Activated T-cell treated with anti-CD3 and anti-CD28 coated beads for 24 hours (primary cell): ENCODE data around the gene CDK13.

Experiments used
- DNase-seq: peaks from one replicate; pipeline ENCODE4 v3.0.0-alpha.2; 2020; ENCODE audit warnings: low read depth

The CDK13 gene

DNA sequence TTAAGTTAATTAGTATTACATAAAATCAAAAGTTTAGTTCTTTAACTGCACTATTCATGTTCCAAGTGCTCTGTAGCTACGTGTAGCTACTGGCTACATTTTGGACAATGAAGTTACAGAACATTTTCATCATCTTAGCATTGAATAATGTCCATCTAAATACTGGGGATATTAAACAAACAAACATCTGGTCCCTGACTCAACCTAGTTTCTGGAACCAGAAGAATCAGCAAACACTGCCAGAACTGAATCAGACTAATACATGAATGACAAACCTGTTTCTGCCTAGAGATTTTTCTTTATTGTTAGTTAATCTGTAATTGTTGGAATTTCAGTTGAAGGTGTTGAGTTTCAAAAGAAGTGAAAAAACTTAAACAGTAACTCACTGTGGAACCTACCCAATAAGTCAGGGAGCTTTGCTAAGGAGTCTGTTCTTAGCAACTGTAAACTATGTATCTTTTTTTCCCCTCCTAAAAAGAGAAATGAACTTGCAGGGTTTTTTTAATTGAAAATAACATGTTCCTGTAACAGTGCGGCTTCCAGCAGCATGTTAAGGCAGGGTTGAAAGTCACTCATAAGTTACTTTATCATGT, 58.3 kb downstream of the CDK13 start:
- DNase-seq: no peak

DNA sequence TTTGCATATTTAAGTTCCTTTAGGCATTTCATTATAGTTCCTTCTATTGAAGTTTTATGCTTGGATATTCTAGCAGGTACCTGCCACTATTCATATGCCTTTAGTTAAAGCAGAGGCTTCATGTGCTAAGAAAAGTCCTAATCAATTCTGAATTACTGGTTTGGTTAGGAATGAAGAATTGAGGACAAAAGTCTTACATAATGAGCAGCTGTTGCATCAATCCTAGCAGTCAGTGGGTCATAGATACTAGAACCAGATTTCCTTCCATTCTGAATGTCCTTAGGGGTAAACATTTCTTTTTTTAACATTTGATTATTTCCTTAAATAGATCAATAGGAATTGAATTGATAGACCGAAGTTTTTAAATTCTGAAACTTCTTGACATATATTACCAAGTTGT, 59.2 kb downstream of the CDK13 start:
- no peak for DNase-seq

DNA sequence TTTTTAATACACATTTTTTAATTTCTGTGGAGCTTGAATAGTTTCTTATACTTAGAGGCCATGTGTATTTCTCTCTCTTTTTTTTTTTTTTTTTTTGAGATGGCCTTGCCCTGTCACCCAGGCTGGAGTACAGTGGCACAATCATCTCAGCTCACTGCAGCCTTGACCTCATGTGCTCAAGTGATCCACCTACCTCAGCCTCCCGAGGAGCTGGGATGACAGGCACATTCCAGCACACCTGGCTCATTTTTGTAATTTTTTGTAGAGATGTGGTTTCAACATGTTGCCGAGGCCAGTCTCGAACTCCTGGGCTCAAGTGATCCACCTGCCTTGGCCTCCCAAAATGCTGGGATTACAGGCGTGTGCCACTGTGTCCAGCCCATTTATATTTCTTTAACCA, 64.3 kb downstream of the CDK13 start:
- no peak for DNase-seq

DNA sequence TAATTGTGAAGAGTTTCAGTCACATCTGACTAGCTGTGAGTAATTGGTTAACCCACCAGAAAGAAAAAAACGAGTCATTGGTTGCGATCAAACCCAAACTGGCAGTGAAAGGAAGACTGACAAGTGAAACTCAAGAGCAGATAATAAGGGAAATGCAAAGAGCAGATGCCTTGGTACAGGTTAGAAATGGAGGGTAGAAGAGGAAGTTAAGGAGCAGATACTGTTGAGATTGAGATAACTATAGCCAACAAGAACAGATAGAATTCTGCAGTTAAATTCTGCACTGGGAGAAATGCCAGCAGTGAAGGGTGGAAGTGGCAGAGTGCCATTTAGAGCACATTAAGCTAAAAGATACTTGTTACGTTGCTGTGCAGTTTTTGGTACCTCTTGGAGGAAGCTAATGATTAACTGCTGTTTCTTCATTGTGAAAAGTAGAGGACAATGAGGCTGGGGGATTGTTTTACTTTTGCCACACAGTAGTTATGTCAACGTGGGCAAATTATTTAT, 65.8 kb downstream of the CDK13 start:
- DNase-seq: no peak

DNA sequence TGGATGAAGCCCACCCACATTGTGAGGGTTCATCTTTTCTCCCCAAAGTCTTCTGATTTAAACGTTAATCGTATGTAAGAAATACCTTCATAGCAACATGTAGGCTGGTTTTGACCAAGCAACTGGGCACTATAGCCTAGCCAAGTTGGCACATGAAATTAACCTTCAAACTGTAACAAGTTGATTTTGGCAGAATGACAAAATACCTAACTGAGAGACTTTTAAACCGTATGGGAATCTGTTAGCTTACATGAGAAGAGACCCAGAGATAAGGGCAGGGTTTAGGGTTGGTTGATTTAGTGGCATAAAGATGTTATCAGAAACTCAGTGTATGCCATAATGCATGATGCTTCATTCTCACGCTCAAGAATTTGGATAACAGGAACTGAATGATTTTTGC, 69.5 kb downstream of the CDK13 start:
- no peak for DNase-seq

DNA sequence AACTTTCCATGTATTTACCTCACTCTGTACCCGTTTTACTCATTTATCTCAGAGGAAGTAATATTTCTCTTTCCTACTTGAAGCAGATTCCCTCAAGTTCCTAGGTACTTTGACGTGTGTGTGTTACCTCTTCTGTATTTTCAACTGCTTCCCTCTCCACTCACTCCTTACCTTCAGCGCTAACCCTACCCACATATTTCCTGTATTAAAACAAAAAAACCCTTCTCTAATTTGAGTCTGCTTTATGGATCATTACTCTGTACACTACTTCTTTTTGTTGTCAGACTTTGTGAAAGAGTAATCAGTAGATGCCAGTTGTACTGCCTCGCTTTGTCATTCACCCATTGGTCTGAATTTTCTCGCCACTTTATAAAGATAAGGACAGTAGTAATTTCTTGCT, 74.0 kb downstream of the CDK13 start:
- DNase-seq: no peak

DNA sequence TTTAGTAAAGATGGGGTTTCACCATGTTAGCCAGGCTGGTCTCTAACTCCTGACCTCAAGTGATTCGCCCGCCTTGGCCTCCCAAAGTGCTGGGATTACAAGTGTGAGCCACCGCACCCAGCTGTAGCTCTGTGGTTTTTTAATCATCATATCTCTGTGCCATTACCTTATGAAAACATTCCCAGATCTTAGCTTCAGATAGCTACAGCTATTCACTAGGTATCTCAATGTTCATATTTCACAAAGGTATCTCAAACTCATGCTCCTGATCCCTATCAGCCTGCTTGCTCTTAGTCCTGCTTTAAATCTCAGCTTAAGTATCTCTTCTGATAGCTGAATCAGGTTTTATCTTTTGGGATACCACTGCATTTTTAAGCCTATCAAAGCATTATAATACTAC, 74.8 kb downstream of the CDK13 start:
- DNase-seq: no peak

DNA sequence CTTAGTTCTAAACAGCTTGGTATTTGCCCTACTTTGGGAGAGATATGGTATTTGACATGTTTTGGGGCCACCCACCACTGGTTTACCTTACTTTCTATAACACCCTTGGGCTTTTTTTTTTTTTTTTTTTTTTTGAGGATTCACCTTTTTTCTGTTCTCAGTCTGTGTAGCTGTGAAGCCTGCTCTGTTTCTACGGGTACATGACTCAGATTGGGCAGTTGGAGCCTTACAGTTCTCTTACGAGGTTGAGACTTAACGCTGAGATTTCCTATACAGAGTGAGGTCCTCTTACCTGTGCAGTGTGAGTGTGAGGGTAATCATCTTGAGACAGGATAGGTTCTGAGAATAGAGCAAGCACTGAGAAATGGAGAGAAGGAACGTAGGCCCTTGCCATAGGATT, 77.5 kb downstream of the CDK13 start:
- DNase-seq: no peak

DNA sequence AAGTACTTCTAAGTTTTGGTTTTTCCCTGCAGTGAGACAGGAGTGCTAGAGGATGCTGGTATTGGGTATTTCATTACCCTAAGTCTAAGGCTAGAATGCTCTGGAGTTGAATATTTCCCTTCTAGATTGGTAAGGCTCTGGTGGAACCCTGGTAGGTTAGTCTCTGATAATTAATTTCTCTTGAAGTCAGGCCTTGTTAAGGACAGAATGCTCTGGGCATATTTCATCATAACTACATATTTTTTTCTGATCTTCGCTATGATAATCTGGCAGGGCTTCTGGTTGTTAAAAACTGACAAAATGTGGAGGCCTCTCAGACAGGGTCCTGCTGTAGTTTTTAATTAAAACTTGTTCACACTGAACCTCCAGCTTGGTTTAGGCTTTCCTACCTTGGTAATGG, 83.8 kb downstream of the CDK13 start:
- no peak for DNase-seq

DNA sequence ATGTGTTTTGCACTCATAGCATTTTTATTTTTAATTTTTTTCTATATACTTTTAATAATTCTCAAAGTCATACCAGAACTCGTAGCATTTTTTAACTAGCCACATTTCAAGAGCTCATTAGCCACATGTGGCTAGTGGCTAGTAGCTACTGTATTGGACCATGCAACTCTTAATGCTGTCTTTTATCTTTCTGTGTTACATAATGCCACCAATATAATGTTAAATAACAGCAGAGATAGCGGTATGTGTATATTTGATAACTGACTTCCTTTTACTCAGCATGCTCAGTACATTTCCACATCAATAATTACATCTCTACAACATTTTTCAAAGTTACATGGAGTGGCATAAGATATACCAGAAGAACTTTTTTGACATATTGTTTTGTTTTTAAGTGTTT, 91.4 kb downstream of the CDK13 start:
- DNase-seq: no peak

DNA sequence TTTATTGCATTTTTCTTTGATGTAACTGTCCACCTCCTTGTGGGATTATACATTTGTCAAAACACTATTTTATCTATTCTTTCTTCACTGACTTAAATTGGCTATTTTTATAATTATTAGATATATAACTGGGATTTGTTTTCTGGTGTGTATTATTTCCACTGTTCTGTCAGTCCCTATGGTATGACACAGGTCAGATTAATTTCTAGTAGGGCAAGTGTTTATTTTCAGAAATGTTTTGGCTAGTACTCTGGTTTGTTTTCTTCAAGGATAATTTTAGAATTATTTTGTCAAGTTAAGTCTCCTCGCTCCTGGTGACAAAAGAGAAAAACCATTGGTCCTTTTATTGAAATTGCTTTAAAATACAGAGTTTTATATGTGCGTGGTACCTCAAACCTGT, 93.1 kb downstream of the CDK13 start:
- no peak for DNase-seq

DNA sequence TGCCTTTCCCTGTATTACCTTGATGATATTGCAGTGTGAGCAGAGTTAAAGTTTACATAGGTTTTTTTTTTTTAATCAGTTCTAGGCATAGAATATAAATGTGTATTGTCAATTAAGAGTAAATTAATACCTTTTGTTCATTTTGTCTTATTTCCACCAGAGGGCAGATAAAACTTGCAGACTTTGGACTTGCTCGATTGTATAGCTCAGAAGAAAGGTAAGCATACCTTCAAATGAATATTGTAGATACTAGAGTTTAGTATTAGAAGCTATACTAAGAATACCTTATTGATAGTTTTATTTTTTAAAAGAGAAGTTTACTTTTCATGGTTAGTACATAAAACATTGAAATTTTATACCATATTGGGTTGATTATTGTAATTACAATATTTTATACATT, 97.6 kb downstream of the CDK13 start:
- DNase-seq: no peak

DNA sequence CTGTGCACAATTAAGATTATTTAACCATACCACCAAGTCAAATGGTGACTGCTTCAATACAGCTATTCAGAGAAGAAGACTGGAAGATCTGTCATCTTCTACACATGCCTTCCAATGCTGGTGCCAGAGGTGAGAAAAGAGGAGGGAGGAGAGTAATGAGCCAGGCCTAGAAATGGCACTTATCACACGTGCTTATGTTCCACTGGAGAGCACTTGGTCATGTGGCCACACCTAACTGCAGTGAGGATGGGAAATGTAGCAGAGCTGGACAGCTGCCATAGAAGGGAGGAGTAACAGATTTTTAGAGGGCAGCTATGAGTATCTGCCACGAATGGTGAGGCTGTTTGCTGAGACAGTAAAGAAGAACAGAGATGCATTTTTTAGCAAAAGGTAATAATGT, 107.2 kb downstream of the CDK13 start:
- no peak for DNase-seq

DNA sequence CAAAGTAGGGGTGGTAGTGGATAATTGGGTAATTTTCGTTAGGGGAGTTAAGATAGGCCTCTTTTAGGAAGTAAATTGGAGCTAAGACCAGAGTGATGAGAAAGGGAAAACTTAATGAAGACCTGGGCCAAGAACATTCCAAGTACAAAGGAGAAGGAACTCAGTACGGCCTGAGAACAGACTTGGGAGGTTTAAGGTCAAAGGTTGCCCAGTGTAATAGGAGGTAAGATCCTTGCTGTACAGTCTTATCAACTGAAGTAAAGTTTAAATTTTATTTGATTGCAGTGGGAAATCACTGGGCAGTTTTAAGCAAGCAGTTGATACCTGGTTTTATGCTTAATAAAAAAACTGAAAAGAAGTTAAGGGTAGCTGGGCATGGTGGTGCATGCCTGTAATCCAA, 108.0 kb downstream of the CDK13 start:
- no peak for DNase-seq

DNA sequence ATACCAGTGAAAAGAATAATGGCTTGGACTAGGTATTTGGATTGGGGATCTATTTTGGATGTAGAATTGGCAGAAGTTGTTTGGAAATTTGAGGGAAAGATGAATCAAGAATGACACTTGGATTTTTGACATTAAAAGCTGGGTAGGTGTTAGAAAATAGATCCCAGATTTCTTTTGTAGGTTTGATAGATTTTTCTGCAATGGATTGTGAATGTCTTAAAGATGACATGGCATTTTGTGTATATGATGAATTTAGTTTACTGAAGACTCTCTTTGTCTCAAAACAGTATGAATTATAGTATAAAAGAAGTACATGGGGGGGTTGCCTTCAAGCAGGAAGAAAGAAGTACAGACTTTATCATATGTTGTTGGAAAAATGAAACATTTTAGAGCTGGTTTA, 108.6 kb downstream of the CDK13 start:
- DNase-seq: no peak

DNA sequence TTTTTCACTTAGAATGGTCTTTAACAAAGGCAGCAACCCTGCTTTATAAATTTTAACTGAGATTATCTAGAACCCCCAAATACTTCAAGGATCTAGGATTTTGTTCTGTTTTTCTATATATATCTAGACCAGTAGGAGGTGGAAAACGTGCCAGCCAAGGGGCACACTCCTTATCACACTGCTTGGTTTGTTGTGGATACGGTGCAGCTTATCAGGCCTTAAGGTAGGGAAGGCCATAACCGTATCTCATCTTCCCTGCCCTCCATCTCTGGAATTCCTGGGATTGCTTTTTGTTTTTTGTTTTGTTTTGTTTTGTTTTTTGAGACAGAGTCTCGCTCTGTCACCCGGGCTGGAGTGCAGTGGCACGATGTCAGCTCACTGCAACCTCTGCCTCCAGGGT, 109.0 kb downstream of the CDK13 start:
- no peak for DNase-seq

DNA sequence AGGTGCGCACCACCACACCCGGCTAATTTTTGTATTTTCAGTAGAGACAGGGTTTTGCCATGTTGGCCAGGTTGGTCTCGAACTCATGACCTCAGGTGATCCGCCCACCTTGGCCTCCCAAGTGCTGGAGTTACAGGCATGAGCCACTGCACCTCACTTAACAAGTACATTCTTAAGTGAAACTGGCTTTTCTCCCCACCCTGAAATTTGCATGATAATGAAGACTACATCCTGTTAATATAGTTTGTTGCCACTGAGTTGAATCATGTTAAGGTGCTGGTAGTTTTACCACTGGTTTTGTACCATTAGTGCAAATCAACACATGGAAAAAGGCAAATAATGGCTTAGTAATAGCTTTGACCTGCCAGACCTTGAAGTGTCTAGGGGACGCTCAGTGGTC, 122.2 kb downstream of the CDK13 start:
- DNase-seq: no peak

DNA sequence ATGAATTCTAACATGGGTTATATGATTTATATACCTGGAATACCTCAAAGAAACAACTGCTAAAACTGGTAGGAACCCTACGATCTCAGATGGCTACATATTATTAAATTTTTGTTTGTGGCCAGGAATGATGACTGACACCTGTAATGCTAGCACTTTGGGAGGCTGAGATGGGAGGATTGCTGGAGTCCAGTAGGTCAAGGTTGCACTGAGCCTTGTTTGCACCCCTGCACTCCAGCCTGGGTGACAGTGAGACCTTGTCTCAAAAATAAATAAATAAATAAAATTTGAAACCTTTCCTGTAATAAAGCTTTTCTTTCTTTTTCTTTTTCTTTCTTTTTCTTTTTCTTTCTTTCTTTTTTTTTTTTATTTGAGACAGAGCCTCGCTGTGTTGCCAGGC, 123.2 kb downstream of the CDK13 start:
- DNase-seq: no peak

DNA sequence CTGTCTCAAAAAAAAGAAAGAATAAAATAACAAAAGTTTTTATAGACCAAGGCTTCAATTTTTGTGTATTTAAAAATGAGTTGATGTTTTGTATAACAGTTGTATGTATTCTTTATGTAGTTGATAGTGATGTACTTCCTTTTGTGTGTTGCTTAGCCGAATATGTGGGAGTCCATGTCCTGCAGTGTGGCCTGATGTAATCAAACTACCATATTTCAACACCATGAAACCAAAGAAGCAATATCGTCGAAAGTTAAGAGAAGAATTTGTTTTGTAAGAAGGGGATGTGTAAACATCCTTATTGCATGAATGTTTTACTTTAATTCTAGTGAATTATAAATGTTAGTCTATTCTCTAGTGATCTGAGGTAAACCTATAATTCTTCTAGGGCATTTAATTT, 127.8 kb downstream of the CDK13 start:
- DNase-seq: no peak

DNA sequence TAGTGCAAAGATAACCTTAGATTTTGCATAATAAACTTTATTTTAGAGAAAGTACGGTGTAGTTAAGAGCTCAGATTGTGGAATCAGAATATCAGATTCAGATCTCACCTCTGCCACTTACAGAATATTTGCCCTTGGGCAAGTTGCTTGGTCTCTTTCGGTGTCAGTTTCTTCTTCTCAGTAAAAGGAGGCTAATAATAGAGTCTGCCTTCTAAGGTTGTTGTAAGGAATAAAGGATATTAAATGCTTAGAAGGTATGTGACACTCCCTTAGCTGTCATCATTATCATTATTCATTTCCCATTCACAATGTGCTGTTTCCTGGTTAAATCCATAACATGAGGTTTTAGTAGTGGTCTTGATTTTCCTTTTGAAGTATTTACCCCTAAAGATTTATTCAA, 142.1 kb downstream of the CDK13 start:
- no peak for DNase-seq

DNA sequence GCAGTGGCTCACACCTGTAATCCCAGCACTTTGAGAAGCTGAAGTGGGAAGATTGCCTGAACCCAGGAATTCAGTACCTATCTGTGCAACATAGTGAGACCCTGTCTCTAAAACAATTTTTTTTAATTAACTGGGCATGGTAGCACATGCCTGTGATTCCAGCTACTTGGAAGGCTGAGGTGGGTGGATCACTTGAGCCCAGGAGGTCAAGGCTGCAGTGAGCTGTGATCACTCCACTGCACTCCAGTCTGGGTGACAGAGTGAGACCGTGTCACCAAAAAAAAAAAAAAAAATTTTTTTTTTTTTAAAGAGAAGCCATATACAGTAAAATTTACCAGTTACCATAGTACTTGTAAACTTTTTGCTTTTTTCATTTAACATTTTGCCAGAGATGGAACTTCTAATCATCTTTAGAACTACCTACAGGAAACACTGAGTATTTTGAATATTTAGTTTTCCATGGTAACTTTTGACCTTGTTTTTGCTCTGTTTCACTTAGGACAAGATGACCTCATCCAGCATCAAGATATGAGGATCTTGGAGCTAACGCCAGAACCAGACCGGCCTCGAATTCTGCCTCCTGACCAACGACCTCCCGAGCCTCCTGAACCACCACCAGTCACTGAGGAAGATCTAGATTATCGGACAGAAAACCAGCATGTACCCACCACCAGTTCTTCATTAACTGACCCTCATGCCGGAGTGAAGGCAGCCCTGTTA, 143.7 kb downstream of the CDK13 start:
- DNase-seq: no peak

DNA sequence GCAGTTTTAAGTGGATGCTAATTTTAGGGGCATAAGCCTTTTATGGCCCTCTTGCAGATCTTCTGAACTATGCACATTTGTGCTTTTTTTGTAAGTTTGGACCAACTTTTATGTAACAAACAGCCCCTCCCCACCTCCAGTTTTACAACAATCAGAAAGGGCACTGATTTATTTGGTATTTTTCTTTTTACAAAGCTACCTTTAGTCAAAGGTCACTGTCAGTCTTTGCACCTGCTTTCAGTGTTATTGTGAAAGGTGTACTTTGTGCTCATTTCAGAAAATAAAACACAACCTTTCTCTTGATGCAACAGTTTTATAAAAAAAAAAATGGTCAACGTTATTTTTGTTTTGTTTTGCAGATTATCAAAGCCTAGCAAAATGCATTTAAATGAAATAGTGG, 145.2 kb downstream of the CDK13 start:
- no peak for DNase-seq

DNA sequence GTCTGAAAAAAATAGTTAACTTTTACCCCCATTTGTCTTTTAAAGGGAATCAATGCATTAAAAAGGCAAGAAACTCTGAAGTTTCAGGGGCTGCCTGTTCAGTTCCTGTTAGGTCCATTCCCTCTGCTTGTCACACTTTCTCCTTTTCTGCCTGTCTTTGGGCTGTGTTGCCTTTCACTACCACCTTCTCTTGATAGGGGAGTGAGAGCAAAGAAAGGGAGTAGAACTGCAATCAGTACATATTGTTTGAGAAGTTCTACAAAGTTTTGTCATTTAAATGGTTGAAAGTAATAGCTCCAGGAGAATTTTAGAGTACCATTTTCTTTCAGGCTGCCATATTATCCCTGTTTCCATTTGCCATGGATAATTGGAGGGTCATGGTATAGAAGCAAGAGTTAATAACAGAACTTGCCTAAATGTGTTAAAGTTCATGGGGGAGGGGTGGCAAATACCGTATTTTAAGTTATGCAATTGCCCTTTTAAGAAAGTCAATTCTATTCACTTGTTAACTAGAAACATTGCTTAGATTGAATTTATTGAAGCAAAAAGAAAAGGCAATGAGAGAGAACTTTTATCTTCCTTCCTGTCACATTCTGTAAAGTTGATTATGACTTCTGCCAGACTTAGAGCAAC, 145.8 kb downstream of the CDK13 start:
- no peak for DNase-seq

DNA sequence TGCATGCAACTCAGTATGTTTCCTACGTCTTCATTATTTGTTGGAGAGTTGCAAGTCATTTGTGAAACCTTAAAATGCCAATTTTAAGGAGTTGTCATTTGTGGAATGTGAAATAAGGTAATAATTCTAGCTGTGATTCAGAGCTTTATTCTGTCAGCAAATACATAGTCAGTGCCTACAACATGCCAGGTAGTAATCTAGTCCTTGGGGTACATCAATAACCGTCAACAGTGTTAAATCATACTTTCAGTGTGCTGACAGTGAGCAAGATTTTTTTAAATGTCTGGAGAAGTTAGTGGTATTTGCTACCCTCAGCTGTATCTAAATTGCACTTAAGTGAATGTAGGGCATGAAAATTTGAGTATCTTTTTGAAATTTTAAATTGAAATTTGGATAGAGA, 147.7 kb downstream of the CDK13 start:
- DNase-seq: no peak
